HEK293 (cell line): Measurements from ENCODE around the gene SERGEF.

Source experiments
- CTCF ChIA-PET: fragments of 350-600 bp; formaldehyde crosslinking; extraction: SDS; loops from one replicate; lab custom pipeline; 2021; ENCODE audit warnings: antibody characterized with exemption; lab: Yijun Ruan, JAX
- POLR2A ChIA-PET: fragments of 300-600 bp; formaldehyde crosslinking; extraction: SDS; loops from one replicate; lab custom pipeline; 2020; ENCODE audit warnings: antibody characterized with exemption, inconsistent platforms; lab: Yijun Ruan, JAX
- H3K27ac ChIP-seq: fragments of 200-500 bp; sonication (Bioruptor generic); 2 replicates; pipeline ENCODE4 v1.5.1; 2014; ENCODE audit warnings: low read depth, low read length, control low read depth, inconsistent platforms; ENCODE audit errors: extremely low read depth
- H3K36me3 ChIP-seq, 2 experiments: fragments of 200-500 bp in 1 of 2; sonication (Bioruptor generic) in 1 of 2; 1 replicate in 1 of 2; 2 replicates in 1 of 2; pipeline ENCODE4 v1.5.1; 2014 to 2017; ENCODE audit warnings: inconsistent platforms in 2 of 2, low read length in 2 of 2; ENCODE audit not compliant: control insufficient read depth in 2 of 2, insufficient read depth in 1 of 2
- H3K4me1 ChIP-seq: fragments of 200-500 bp; sonication (Bioruptor generic); 2 replicates; pipeline ENCODE4 v1.5.1; 2014; ENCODE audit warnings: mild to moderate bottlenecking, low read length, inconsistent platforms; ENCODE audit not compliant: control insufficient read depth, insufficient read depth
- H3K4me3 ChIP-seq: 2 replicates; pipeline ENCODE4 v1.5.1; 2011; ENCODE audit warnings: low read depth, mild to moderate bottlenecking, control low read depth, low read length, moderate library complexity
- H3K9me3 ChIP-seq: fragments of 200-500 bp; sonication (Bioruptor generic); 2 replicates; pipeline ENCODE4 v1.5.1; 2014; ENCODE audit warnings: low read depth, low read length, inconsistent platforms; ENCODE audit not compliant: control insufficient read depth, insufficient read depth
- IKZF3 ChIP-seq: fragments of 450-650 bp; IDR thresholded peaks from 2 replicates; pipeline ENCODE4 v1.5.0; 2018; ENCODE audit warnings: missing biosample characterization, mild to moderate bottlenecking, missing genetic modification characterization, moderate library complexity
- MZF1 ChIP-seq: fragments of 450-650 bp; formaldehyde crosslinking; IDR thresholded peaks from 2 replicates; pipeline ENCODE4 v1.5.1; 2017; ENCODE audit warnings: missing biosample characterization, missing genetic modification characterization, borderline replicate concordance
- PRDM1 ChIP-seq: fragments of 450-650 bp; formaldehyde crosslinking; IDR thresholded peaks from 2 replicates; pipeline ENCODE4; 2016; ENCODE audit warnings: missing biosample characterization, missing genetic modification characterization
- YY1 ChIP-seq: fragments of 450-650 bp; formaldehyde crosslinking; IDR thresholded peaks from 2 replicates; pipeline ENCODE4 v1.5.1; 2018; ENCODE audit warnings: missing biosample characterization, missing genetic modification characterization
- ZFHX2 ChIP-seq: fragments of 450-650 bp; formaldehyde crosslinking; conservative IDR thresholded peaks from 2 replicates; pipeline ENCODE4 v1.5.1; 2016; ENCODE audit warnings: missing biosample characterization, missing genetic modification characterization
- ZFP3 ChIP-seq: fragments of 450-650 bp; formaldehyde crosslinking; IDR thresholded peaks from 2 replicates; pipeline ENCODE4 v1.5.1; 2016; ENCODE audit warnings: low read depth, missing biosample characterization, missing genetic modification characterization
- ZNF138 ChIP-seq: fragments of 450-650 bp; formaldehyde crosslinking; IDR thresholded peaks from 2 replicates; pipeline ENCODE4 v1.5.1; 2016; ENCODE audit warnings: missing biosample characterization, missing genetic modification characterization, borderline replicate concordance
- ZNF239 ChIP-seq: fragments of 450-650 bp; formaldehyde crosslinking; IDR thresholded peaks from 2 replicates; pipeline ENCODE4 v1.5.1; 2016; ENCODE audit warnings: missing biosample characterization, missing genetic modification characterization
- ZNF510 ChIP-seq: fragments of 450-650 bp; formaldehyde crosslinking; IDR thresholded peaks from 2 replicates; pipeline ENCODE4 v1.5.1; 2018; ENCODE audit warnings: mild to moderate bottlenecking, missing genetic modification characterization, missing biosample characterization; ENCODE audit not compliant: insufficient replicate concordance
- ZNF548 ChIP-seq: fragments of 450-650 bp; formaldehyde crosslinking; IDR thresholded peaks from 2 replicates; pipeline ENCODE4 v1.5.1; 2016; ENCODE audit warnings: missing biosample characterization, missing genetic modification characterization
- ZNF549 ChIP-seq: fragments of 450-650 bp; IDR thresholded peaks from 2 replicates; pipeline ENCODE4 v1.5.1; 2018; ENCODE audit warnings: missing biosample characterization, missing genetic modification characterization, mild to moderate bottlenecking, inconsistent platforms, moderate library complexity
- ZNF670 ChIP-seq: fragments of 450-650 bp; formaldehyde crosslinking; IDR thresholded peaks from 2 replicates; pipeline ENCODE4 v1.5.1; 2016; ENCODE audit warnings: missing biosample characterization, missing genetic modification characterization, low read depth
- ZNF701 ChIP-seq: fragments of 450-650 bp; formaldehyde crosslinking; IDR thresholded peaks from 2 replicates; pipeline ENCODE4 v1.5.1; 2016; ENCODE audit warnings: missing biosample characterization, missing genetic modification characterization
- ZNF837 ChIP-seq: fragments of 450-650 bp; formaldehyde crosslinking; IDR thresholded peaks from 2 replicates; pipeline ENCODE4 v1.5.1; 2016; ENCODE audit warnings: missing biosample characterization, missing genetic modification characterization
- TF ChIP-seq, protein P1 (sequence below): fragments of 450-650 bp; formaldehyde crosslinking; IDR thresholded peaks from 2 replicates; pipeline ENCODE4 v1.5.1; 2016; ENCODE audit warnings: missing biosample characterization, missing genetic modification characterization
- TF ChIP-seq, protein P2 (sequence below): fragments of 450-650 bp; formaldehyde crosslinking; IDR thresholded peaks from 2 replicates; pipeline ENCODE4 v1.5.1; 2016; ENCODE audit warnings: missing biosample characterization, missing genetic modification characterization
- TF ChIP-seq, protein P3 (sequence below): fragments of 450-650 bp; formaldehyde crosslinking; IDR thresholded peaks from 2 replicates; pipeline ENCODE4 v1.5.1; 2016; ENCODE audit warnings: missing biosample characterization, missing genetic modification characterization
- TF ChIP-seq, protein P4 (sequence below): fragments of 450-650 bp; formaldehyde crosslinking; conservative IDR thresholded peaks from 2 replicates; pipeline ENCODE4 v1.5.1; 2016; ENCODE audit warnings: low read depth, missing biosample characterization, missing genetic modification characterization

The SERGEF gene

DNA sequence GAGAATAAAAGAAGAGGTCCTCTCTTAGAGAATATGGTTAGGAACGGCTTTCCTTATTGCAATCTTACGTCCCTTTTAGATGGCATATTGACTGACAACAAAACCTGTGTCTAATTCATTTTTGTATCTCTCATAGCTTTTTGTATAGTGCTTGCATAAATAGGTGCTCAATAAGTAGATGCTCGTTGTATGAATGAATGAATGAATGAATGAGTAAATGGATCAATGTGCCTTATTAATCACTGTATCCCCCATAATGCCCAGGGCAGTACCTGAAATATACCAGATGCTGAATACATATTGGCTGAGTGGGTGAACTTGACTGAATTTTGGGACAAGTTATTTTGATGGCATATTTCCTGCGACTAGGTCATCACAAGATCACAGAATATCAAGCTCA lies 97.9 kb downstream of the SERGEF start:
- TF ChIP-seq ZFP3, result no peak
- TF ChIP-seq YY1, result no peak
- no peak for TF ChIP-seq ZFHX2
- TF ChIP-seq ZNF510, result no peak
- TF ChIP-seq ZNF701 (tag by site-specific recombination), result no peak
- no peak for TF ChIP-seq PRDM1 (tag by site-specific recombination)
- TF ChIP-seq, protein P1, sequence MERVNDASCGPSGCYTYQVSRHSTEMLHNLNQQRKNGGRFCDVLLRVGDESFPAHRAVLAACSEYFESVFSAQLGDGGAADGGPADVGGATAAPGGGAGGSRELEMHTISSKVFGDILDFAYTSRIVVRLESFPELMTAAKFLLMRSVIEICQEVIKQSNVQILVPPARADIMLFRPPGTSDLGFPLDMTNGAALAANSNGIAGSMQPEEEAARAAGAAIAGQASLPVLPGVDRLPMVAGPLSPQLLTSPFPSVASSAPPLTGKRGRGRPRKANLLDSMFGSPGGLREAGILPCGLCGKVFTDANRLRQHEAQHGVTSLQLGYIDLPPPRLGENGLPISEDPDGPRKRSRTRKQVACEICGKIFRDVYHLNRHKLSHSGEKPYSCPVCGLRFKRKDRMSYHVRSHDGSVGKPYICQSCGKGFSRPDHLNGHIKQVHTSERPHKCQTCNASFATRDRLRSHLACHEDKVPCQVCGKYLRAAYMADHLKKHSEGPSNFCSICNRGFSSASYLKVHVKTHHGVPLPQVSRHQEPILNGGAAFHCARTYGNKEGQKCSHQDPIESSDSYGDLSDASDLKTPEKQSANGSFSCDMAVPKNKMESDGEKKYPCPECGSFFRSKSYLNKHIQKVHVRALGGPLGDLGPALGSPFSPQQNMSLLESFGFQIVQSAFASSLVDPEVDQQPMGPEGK (tag by site-specific recombination), result no peak
- TF ChIP-seq ZNF670 (tag by site-specific recombination), result no peak
- TF ChIP-seq ZNF837 (tag by site-specific recombination), result no peak
- TF ChIP-seq ZNF138 (tag by site-specific recombination), result no peak
- TF ChIP-seq ZNF548, result no peak
- TF ChIP-seq, protein P2, sequence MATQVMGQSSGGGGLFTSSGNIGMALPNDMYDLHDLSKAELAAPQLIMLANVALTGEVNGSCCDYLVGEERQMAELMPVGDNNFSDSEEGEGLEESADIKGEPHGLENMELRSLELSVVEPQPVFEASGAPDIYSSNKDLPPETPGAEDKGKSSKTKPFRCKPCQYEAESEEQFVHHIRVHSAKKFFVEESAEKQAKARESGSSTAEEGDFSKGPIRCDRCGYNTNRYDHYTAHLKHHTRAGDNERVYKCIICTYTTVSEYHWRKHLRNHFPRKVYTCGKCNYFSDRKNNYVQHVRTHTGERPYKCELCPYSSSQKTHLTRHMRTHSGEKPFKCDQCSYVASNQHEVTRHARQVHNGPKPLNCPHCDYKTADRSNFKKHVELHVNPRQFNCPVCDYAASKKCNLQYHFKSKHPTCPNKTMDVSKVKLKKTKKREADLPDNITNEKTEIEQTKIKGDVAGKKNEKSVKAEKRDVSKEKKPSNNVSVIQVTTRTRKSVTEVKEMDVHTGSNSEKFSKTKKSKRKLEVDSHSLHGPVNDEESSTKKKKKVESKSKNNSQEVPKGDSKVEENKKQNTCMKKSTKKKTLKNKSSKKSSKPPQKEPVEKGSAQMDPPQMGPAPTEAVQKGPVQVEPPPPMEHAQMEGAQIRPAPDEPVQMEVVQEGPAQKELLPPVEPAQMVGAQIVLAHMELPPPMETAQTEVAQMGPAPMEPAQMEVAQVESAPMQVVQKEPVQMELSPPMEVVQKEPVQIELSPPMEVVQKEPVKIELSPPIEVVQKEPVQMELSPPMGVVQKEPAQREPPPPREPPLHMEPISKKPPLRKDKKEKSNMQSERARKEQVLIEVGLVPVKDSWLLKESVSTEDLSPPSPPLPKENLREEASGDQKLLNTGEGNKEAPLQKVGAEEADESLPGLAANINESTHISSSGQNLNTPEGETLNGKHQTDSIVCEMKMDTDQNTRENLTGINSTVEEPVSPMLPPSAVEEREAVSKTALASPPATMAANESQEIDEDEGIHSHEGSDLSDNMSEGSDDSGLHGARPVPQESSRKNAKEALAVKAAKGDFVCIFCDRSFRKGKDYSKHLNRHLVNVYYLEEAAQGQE (tag by site-specific recombination), result no peak
- no peak for TF ChIP-seq ZNF549 (tag by site-specific recombination)
- TF ChIP-seq, protein P3, sequence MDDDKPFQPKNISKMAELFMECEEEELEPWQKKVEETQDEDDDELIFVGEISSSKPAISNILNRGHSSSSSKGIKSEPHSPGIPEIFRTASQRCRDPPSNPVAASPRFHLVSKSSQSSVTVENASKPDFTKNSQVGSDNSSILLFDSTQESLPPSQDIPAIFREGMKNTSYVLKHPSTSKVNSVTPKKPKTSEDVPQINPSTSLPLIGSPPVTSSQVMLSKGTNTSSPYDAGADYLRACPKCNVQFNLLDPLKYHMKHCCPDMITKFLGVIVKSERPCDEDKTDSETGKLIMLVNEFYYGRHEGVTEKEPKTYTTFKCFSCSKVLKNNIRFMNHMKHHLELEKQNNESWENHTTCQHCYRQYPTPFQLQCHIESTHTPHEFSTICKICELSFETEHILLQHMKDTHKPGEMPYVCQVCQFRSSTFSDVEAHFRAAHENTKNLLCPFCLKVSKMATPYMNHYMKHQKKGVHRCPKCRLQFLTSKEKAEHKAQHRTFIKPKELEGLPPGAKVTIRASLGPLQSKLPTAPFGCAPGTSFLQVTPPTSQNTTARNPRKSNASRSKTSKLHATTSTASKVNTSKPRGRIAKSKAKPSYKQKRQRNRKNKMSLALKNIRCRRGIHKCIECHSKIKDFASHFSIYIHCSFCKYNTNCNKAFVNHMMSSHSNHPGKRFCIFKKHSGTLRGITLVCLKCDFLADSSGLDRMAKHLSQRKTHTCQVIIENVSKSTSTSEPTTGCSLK (tag by site-specific recombination), result no peak
- no peak for TF ChIP-seq MZF1 (tag by site-specific recombination)
- TF ChIP-seq IKZF3, result no peak
- TF ChIP-seq, protein P4, sequence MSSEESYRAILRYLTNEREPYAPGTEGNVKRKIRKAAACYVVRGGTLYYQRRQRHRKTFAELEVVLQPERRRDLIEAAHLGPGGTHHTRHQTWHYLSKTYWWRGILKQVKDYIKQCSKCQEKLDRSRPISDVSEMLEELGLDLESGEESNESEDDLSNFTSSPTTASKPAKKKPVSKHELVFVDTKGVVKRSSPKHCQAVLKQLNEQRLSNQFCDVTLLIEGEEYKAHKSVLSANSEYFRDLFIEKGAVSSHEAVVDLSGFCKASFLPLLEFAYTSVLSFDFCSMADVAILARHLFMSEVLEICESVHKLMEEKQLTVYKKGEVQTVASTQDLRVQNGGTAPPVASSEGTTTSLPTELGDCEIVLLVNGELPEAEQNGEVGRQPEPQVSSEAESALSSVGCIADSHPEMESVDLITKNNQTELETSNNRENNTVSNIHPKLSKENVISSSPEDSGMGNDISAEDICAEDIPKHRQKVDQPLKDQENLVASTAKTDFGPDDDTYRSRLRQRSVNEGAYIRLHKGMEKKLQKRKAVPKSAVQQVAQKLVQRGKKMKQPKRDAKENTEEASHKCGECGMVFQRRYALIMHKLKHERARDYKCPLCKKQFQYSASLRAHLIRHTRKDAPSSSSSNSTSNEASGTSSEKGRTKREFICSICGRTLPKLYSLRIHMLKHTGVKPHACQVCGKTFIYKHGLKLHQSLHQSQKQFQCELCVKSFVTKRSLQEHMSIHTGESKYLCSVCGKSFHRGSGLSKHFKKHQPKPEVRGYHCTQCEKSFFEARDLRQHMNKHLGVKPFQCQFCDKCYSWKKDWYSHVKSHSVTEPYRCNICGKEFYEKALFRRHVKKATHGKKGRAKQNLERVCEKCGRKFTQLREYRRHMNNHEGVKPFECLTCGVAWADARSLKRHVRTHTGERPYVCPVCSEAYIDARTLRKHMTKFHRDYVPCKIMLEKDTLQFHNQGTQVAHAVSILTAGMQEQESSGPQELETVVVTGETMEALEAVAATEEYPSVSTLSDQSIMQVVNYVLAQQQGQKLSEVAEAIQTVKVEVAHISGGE (tag by site-specific recombination), result no peak
- no peak for TF ChIP-seq ZNF239
- ChIA-PET CTCF (interaction anchor here (0.7 to 2.3 kb wide), 5 partner anchors 9 to 318 kb away, joined by 3 to 5 read pairs (median 3); no protein-coding TSS in a partner anchor), POLR2A (no interaction called here)
- Histone ChIP-seq H3K9me3 (no peaks in the 10 kb centered on the region), H3K4me1 (no peaks in the 10 kb centered on the region), H3K4me3 (no peak overlapping the region), H3K27ac (no peak overlapping the region), H3K36me3 (peaks cover 0 to 11% of the 10 kb centered on the region in 2 experiments; a peak in 1 of 3 replicates)
